Ovary (tissue), 9 donors: ENCODE measurements around the gene MSI2. TPM values are rescaled to one million over a fixed set of nuclear protein-coding genes. Genes with fewer than 3 reads are reported as not detected.
A peak's percentile ranks its signal among the peaks of the same experiment; 100 is the strongest.

ENCODE experiments used
- DNase-seq, 5 donors: peaks; one replicate each; pipeline ENCODE4 v3.0.0-alpha.2; 2019 to 2020
- H3K27ac ChIP-seq, 2 donors: fragments of 200-600 bp; one replicate each; pipeline versions ENCODE4 v1.5.1 to v1.8.0; 2019 to 2022
- H3K27me3 ChIP-seq: fragments of 200-600 bp; one replicate; pipeline ENCODE4 v1.8.0; 2022
- H3K36me3 ChIP-seq: fragments of 200-600 bp; sonication (generic); one replicate; pipeline ENCODE4 v1.5.1; 2019
- H3K4me1 ChIP-seq: one replicate; pipeline ENCODE4 v1.8.1; 2013; ENCODE audit warnings: mild to moderate bottlenecking, moderate library complexity; ENCODE audit not compliant: insufficient read depth
- H3K4me3 ChIP-seq: fragments of 200-600 bp; sonication (generic); one replicate; pipeline ENCODE4 v1.5.1; 2017
- H3K9me3 ChIP-seq, 2 donors: fragments of 200-600 bp in 1 of 2; sonication (generic) in 1 of 2; one replicate each; pipeline versions ENCODE4 v1.5.1 to v1.8.1; 2013 to 2019; ENCODE audit warnings: mild to moderate bottlenecking in 1 of 2, moderate library complexity in 1 of 2
- EP300 ChIP-seq: sonication (generic); formaldehyde crosslinking; IDR thresholded peaks from one replicate; pipeline ENCODE4 v1.6.1; 2017; ENCODE audit warnings: antibody characterized with exemption
- POLR2A ChIP-seq: fragments of 450-650 bp; IDR thresholded peaks from one replicate; pipeline ENCODE4 v1.6.1; 2017; ENCODE audit warnings: antibody characterized with exemption, mild to moderate bottlenecking, moderate library complexity
- WGBS, 3 donors: extraction: QIAGEN DNeasy Blood & Tissue Kit in 1 of 3; methylation state at CpG; one replicate each; pipeline versions ENCODE4 v1.1.5 to v1.1.7; 2013 to 2017; 5-methylcytosine and 5-hydroxymethylcytosine counted together
- intact Hi-C, 4 donors: fragments of 100-400 bp; cut with DNase I; formaldehyde crosslinking; loops; one replicate each; pipeline versions ENCODE4 v1.11.0 to v1.15.1; 2022 to 2023
- polyA plus RNA-seq, 2 donors: library from polyadenylated mRNA; stranded (reverse); fragments of 200-250 nt in 1 of 2; fragments of 350-450 nt in 1 of 2; fragmentation: Illumina TruSeq in 1 of 2; extraction: RNeasy Lipid Tissue Mini Kit (QIAGEN cat#74804) in 1 of 2; gene quantifications; one replicate each; pipeline ENCODE4 v1.2.3, GENCODE V29; 2013 to 2014
- total RNA-seq, 7 donors: library from RNA; depleted of rRNA in 2 of 7; stranded (reverse); fragments of >200 nt in 2 of 7; fragmentation: NEBNext Ultra II Directional in 3 of 7; extraction: Animal tissue kit (Norgen Biotek cat#: 25700) in 3 of 7; gene quantifications; one replicate each; pipeline versions ENCODE4 v1.1.0 to v1.2.4, GENCODE V29; 2016 to 2023
- TF ChIP-seq, protein P1 (sequence below), 3 donors: fragments of 450-650 bp in 2 of 3; fragments of 200-600 bp in 1 of 3; IDR thresholded peaks; one replicate each; pipeline versions ENCODE4 v1.5.1 to v1.8.0; 2016 to 2022; ENCODE audit warnings: antibody characterized with exemption in 3 of 3, mild to moderate bottlenecking in 1 of 3
- donor health status: DM: no; HTN: no; CAD: no; lungs with moderate emphysema.
- donor health status: DM: no; HTN: no; CAD: no.
- donor health status: Bipolar disorder and iron deficiency.
- donor health status: DM: yes; HTN: yes; CAD: no.
- donor health status: DM: no; HTN: no; CAD: no.
- donor health status: DM: yes; HTN: yes; CAD: no.

Gene MSI2
- total and polyA plus RNA-seq, 9 donors, result 43.1 to 199 (median 120) TPM

DNA sequence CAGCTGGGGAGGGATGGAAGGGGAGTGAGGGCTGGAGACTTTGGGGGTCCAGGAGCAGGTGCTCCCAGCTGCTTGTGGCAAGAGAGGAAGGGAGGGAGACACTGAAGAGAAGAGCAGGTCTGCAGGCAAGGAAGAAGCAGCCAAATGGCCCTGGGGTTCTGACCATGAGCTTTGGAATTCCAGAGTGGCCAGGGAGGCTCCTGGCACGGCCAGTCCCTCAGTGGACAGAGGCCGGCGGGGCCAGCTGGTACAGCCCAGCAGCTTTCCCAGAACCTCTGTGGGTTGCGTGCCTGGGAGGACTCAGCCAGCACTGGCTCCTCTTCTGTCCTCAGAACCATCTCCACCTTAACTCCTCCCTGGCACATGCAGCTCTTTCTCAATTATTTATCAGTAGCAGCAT is 233.0 kb downstream of the MSI2 start:
- 74 to 92% (median 80%) methylated on average over 4 of the region's 4 CpGs for WGBS, 3 donors
- TF ChIP-seq, protein P1, sequence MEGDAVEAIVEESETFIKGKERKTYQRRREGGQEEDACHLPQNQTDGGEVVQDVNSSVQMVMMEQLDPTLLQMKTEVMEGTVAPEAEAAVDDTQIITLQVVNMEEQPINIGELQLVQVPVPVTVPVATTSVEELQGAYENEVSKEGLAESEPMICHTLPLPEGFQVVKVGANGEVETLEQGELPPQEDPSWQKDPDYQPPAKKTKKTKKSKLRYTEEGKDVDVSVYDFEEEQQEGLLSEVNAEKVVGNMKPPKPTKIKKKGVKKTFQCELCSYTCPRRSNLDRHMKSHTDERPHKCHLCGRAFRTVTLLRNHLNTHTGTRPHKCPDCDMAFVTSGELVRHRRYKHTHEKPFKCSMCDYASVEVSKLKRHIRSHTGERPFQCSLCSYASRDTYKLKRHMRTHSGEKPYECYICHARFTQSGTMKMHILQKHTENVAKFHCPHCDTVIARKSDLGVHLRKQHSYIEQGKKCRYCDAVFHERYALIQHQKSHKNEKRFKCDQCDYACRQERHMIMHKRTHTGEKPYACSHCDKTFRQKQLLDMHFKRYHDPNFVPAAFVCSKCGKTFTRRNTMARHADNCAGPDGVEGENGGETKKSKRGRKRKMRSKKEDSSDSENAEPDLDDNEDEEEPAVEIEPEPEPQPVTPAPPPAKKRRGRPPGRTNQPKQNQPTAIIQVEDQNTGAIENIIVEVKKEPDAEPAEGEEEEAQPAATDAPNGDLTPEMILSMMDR (IDR thresholded peaks at IDR 0.05), result no peak
- TF ChIP-seq POLR2A (no peak), EP300 (no peak)
- Histone ChIP-seq H3K4me3 (no peak overlapping the region), H3K27me3 (no peaks in the 10 kb centered on the region), H3K36me3 (no peaks in the 10 kb centered on the region), H3K4me1 (peaks cover 33% of the 10 kb centered on the region), H3K27ac (peak overlapping the region in 1 of 2 donors; percentile 12), H3K9me3 (no peaks in the 10 kb centered on the region)
- intact Hi-C loops, result no loop called here
- DNase-seq, result no peak

DNA sequence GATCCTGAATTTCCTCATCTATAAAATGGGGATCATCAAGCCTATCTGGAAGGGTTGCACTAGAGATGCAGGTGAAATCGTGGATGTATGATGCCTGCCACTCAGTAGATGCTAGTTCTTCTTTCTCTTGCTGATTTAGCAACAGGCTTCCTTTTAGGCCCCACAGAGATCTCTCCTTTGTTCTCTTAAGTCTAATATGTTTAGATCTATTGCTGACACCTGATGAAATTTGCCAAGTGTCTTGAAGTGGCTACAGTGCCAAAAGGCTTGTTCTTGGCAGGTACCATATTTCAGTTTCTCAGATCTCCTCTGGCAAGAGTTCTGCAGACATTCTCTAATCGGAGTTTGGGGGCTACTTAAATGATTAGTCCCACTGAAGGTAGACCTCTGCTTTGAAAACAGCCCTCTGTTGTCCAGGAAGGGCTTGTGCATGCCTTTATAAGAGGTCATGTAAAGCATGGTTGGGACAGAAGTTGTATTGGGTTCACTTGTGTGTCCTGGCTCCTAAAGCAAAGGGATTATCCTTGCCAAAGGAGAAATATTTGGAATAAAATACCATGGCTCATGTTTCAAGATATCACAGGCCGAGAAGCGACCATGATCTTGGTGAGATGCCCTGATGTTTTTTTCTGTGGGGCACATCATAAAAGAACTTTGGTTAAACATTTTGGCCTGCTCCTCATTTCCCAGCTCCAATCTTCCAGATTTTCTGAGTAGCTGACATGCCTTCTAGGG is 234.0 kb downstream of the MSI2 start:
- Histone ChIP-seq H3K4me1 (peaks cover 28% of the 10 kb centered on the region), H3K36me3 (no peaks in the 10 kb centered on the region), H3K27me3 (no peaks in the 10 kb centered on the region), H3K4me3 (no peak overlapping the region), H3K27ac (peak overlapping the region in 1 of 2 donors; percentile 72), H3K9me3 (no peaks in the 10 kb centered on the region)
- TF ChIP-seq EP300 (no peak), POLR2A (no peak)
- TF ChIP-seq, protein P1 (IDR thresholded peaks at IDR 0.05), result no peak
- 32 to 36% (median 32%) methylated on average over 4 of the region's 4 CpGs for WGBS, 3 donors
- intact Hi-C loops, result no loop called here
- no peak for DNase-seq

DNA sequence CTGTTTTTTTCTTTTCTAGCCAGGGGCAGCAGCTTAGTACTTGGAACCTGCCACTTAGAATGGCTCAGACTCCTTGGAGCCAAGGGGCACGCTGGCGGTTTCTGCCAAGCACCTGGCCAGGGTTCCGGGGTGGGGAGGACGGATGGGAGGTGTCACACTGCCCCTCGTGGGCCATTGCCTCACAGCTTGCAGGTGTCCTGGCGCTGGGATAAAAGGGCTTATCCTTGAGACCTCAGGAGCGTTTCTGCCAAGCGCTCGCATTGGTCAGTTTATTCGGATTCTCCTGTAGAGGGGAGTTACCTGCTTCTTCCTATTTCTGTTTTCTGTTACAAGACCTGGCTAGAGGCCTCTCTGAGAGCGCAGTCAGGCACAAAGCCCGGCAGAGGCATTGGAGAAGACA is 234.6 kb downstream of the MSI2 start:
- H3K36me3 ChIP-seq, result no peaks in the 10 kb centered on the region
- WGBS, 3 donors, result 47 to 53% (median 51%) methylated on average over 12 of the region's 12 CpGs
- H3K27ac ChIP-seq, result peak overlapping the region in 1 of 2 donors; percentile 72
- H3K4me3 ChIP-seq, result no peak overlapping the region
- no peaks in the 10 kb centered on the region for H3K9me3 ChIP-seq
- peaks cover 22% of the 10 kb centered on the region for H3K4me1 ChIP-seq
- TF ChIP-seq POLR2A, result no peak
- TF ChIP-seq, protein P1 (IDR thresholded peaks at IDR 0.05), result no peak
- no peak for TF ChIP-seq EP300
- H3K27me3 ChIP-seq, result no peaks in the 10 kb centered on the region
- DNase-seq, result no peak
- intact Hi-C loops, result no loop called here

DNA sequence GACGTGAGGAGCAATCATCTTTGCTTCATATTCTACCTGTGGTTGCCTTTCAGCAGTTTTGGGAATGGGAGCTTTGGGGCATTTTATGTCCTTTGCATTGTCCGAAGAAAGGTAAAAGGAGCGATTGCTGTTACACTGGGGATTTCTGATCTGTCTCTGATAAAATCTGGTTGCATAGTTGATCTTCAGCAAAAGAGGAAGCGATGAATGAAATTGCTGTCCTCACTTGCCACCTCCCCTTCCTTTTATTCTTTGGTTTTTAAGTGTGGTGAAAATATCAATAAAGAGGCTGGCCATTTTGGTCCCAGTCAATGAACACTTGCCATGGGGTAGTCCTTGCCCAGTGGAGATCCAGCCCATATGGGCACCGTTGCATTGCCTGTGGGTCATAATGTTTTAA is 236.8 kb downstream of the MSI2 start:
- whole genome bisulfite sequencing, 3 donors, result 97 to 99% (median 98%) methylated on average over 5 of the region's 5 CpGs
- TF ChIP-seq EP300, result no peak
- TF ChIP-seq, protein P1 (IDR thresholded peaks at IDR 0.05), result no peak
- no peak for TF ChIP-seq POLR2A
- Histone ChIP-seq H3K27me3 (no peaks in the 10 kb centered on the region), H3K9me3 (no peaks in the 10 kb centered on the region), H3K27ac (no peak overlapping the region), H3K4me3 (no peak overlapping the region), H3K36me3 (no peaks in the 10 kb centered on the region), H3K4me1 (peaks cover 22% of the 10 kb centered on the region)
- intact Hi-C loops, result no loop called here
- no peak for DNase-seq
